Naive thymus-derived CD4-positive, alpha-beta T cell (primary cell): ENCODE results near the gene AIDA. TPM values are rescaled to one million over a fixed set of nuclear protein-coding genes. Genes with fewer than 3 reads are reported as not detected.
A peak's percentile ranks its signal among the peaks of the same experiment; 100 is the strongest.

Experiments
- ATAC-seq: fragments of 150-1000 bp; cut with Tn5 transposase; 2 replicates; pipeline ENCODE4 v1.10.0; 2021; ENCODE audit warnings: mild to moderate bottlenecking, moderate library complexity
- CTCF ChIA-PET: fragments of 350-600 bp; sonication (Branson Sonifier 250); formaldehyde crosslinking; loops from one replicate; lab custom pipeline; 2021; ENCODE audit warnings: antibody characterized with exemption; lab: Charles Lee
- POLR2A ChIA-PET: fragments of 350-600 bp; sonication (Branson Sonifier 250); formaldehyde crosslinking; loops from one replicate; lab custom pipeline; 2021; ENCODE audit warnings: antibody characterized with exemption, inconsistent platforms; lab: Charles Lee
- DNase-seq, 9 donors: peaks; one replicate each; pipeline versions ENCODE4 v3.0.0 to v3.0.0-alpha.2; 2020 to 2022; ENCODE audit warnings: mixed read lengths in 1 of 9
- H3K27ac ChIP-seq: one replicate; pipeline ENCODE4 v1.7.0; 2013; ENCODE audit warnings: mild to moderate bottlenecking, low read depth, low read length, moderate library complexity
- H3K27me3 ChIP-seq, 2 donors: one replicate each; pipeline ENCODE4 v1.7.0; 2013; ENCODE audit warnings: low read length in 2 of 2, mild to moderate bottlenecking in 2 of 2, moderate library complexity in 2 of 2; ENCODE audit not compliant: control insufficient read depth in 2 of 2, insufficient read depth in 2 of 2
- H3K36me3 ChIP-seq, 3 experiments: 1 replicate in 2 of 3; 2 replicates in 1 of 3; pipeline ENCODE4 v1.7.0; 2013; ENCODE audit warnings: low read length in 3 of 3, mild to moderate bottlenecking in 3 of 3, moderate library complexity in 1 of 3; ENCODE audit not compliant: insufficient read depth in 3 of 3, control insufficient read depth in 2 of 3
- H3K4me1 ChIP-seq, 2 donors: one replicate each; pipeline ENCODE4 v1.7.0; 2013; ENCODE audit warnings: low read length in 2 of 2, mild to moderate bottlenecking in 2 of 2, moderate library complexity in 1 of 2; ENCODE audit not compliant: control insufficient read depth in 2 of 2, insufficient read depth in 2 of 2
- H3K4me3 ChIP-seq: 2 replicates; pipeline ENCODE4 v1.7.0; 2013; ENCODE audit warnings: mild to moderate bottlenecking, low read length
- H3K9me3 ChIP-seq, 3 experiments: 1 replicate in 2 of 3; 2 replicates in 1 of 3; pipeline ENCODE4 v1.7.0; 2013; ENCODE audit warnings: low read length in 3 of 3; ENCODE audit not compliant: control insufficient read depth in 2 of 3
- H3K27ac Mint-ChIP-seq, 9 donors: one replicate each; pipeline ENCODE4 v1.8.0; 2020 to 2022; ENCODE audit warnings: mixed read lengths in 9 of 9, mild to moderate bottlenecking in 8 of 9, moderate library complexity in 5 of 9, inconsistent platforms in 2 of 9
- H3K27me3 Mint-ChIP-seq, 5 donors: one replicate each; pipeline ENCODE4 v1.8.0; 2021 to 2022; ENCODE audit warnings: mixed read lengths in 5 of 5, mild to moderate bottlenecking in 1 of 5
- H3K36me3 Mint-ChIP-seq, 5 donors: one replicate each; pipeline ENCODE4 v1.8.0; 2020 to 2022; ENCODE audit warnings: mixed read lengths in 5 of 5, mild to moderate bottlenecking in 3 of 5, inconsistent platforms in 1 of 5
- H3K4me1 Mint-ChIP-seq, 7 donors: one replicate each; pipeline ENCODE4 v1.8.0; 2020 to 2022; ENCODE audit warnings: mixed read lengths in 7 of 7, mild to moderate bottlenecking in 3 of 7, inconsistent platforms in 1 of 7
- H3K4me3 Mint-ChIP-seq, 10 donors: one replicate each; pipeline ENCODE4 v1.8.0; 2020 to 2022; ENCODE audit warnings: mild to moderate bottlenecking in 10 of 10, mixed read lengths in 10 of 10, moderate library complexity in 6 of 10, inconsistent platforms in 2 of 10
- H3K9me3 Mint-ChIP-seq, 11 donors: one replicate each; pipeline ENCODE4 v1.8.0; 2020 to 2022; ENCODE audit warnings: mixed read lengths in 11 of 11, mild to moderate bottlenecking in 4 of 11, inconsistent platforms in 1 of 11, moderate library complexity in 1 of 11
- intact Hi-C, 2 donors: fragments of 100-400 bp; cut with micrococcal nuclease; formaldehyde crosslinking; loops; one replicate each; pipeline ENCODE4 v1.15.1; 2023
- polyA plus RNA-seq, 2 donors: library from polyadenylated mRNA; unstranded; fragments of 300-500 nt; fragmentation: Illumina TruSeq; gene quantifications; one replicate each; pipeline ENCODE4 v1.2.3, GENCODE V29; 2021
- total RNA-seq, 6 experiments: library from RNA in 5 of 6; stranded (reverse) in 5 of 6; gene quantifications; 1 replicate in 5 of 6; 2 replicates in 1 of 6; pipeline ENCODE4 v1.2.3 and lab custom pipeline; 2021 to 2026

AIDA gene
- total and polyA plus RNA-seq, 7 experiments from 2014 or later: 22.2 to 63.3 (median 34.8) TPM

- ChIA-PET POLR2A (interaction anchor here (1.1 to 4.0 kb wide), 4 partner anchors 7 to 175 kb away, joined by 3 to 29 read pairs (median 11); partner anchors contain the start of genes AIDA, BROX and MIA3), CTCF (no interaction called here)
- Mint-ChIP-seq H3K27ac (peak overlapping the region in 3 of 9 donors; percentile 36 to 81 (median 50)), H3K4me3 (no peak overlapping the region), H3K9me3 (no peaks in the 10 kb centered on the region), H3K36me3 (peaks cover 10 to 28% (median 20%) of the 10 kb centered on the region in 5 donors), H3K4me1 (peaks cover 6 to 39% (median 29%) of the 10 kb centered on the region in 7 donors), H3K27me3 (no peaks in the 10 kb centered on the region)
- Histone ChIP-seq H3K9me3 (no peaks in the 10 kb centered on the region), H3K27me3 (no peaks in the 10 kb centered on the region), H3K4me1 (peaks cover 12% of the 10 kb centered on the region in 2 donors), H3K4me3 (no peak overlapping the region), H3K27ac (no peak overlapping the region), H3K36me3 (peaks cover 0 to 7% (median 0%) of the 10 kb centered on the region in 3 experiments)
- no peak for ATAC-seq
- intact Hi-C loops: loop anchor here in 1 of 2 donors (5.0 to 10.0 kb wide), 4 partner anchors 897 to 1351 kb away; partner anchors contain the start of genes DUSP10 and TP53BP2
- no peak for DNase-seq
These were observed 70.9 kb downstream of the AIDA start for GRCh38 chr1:222641269-222641948.

GRCh38 chr1:222634180-222635013 is 77.9 kb downstream of the AIDA start:
- Histone ChIP-seq H3K9me3 (no peaks in the 10 kb centered on the region), H3K36me3 (peaks cover 0 to 49% (median 11%) of the 10 kb centered on the region in 3 experiments), H3K27ac (no peak overlapping the region), H3K4me1 (no peaks in the 10 kb centered on the region), H3K4me3 (no peak overlapping the region), H3K27me3 (no peaks in the 10 kb centered on the region)
- H3K27me3 Mint-ChIP-seq: no peaks in the 10 kb centered on the region
- ChIA-PET POLR2A (interaction anchor here (0.7 to 2.0 kb wide), 8 partner anchors 9 to 214 kb away, joined by 3 to 16 read pairs (median 6); partner anchors contain the start of gene TAF1A), CTCF (interaction anchor here (0.7 to 3.9 kb wide), 18 partner anchors 9 to 697 kb away, joined by 3 to 28 read pairs (median 4); partner anchors contain the start of gene TAF1A)
- intact Hi-C loops: loop anchor here (1.0 to 5.0 kb wide), 11 partner anchors 9 to 1156 kb away; partner anchors contain the start of genes MIA3 (in 2 of the 2) and TAF1A (in 1 of the 2)
- peaks cover 14 to 45% (median 24%) of the 10 kb centered on the region in 5 donors for H3K36me3 Mint-ChIP-seq
- no peak overlapping the region for H3K4me3 Mint-ChIP-seq
- peak; percentile 96 for ATAC-seq
- DNase-seq: peak in 8 of 9 donors; percentile 43 to 83 (median 78)
- peaks cover 7 to 20% (median 11%) of the 10 kb centered on the region in 7 donors for H3K4me1 Mint-ChIP-seq
- no peaks in the 10 kb centered on the region for H3K9me3 Mint-ChIP-seq
- H3K27ac Mint-ChIP-seq: peak overlapping the region in 6 of 9 donors; percentile 11 to 82 (median 58)

- Mint-ChIP-seq H3K9me3 (no peaks in the 10 kb centered on the region), H3K36me3 (peaks cover 18 to 46% (median 25%) of the 10 kb centered on the region in 5 donors), H3K27me3 (no peaks in the 10 kb centered on the region), H3K4me1 (peaks cover 9 to 20% (median 12%) of the 10 kb centered on the region in 7 donors), H3K4me3 (no peak overlapping the region), H3K27ac (no peak overlapping the region)
- CTCF ChIA-PET: interaction anchor here (0.6 kb wide), 1 partner anchor 23 kb away, joined by 3 read pairs; no protein-coding TSS in a partner anchor
- intact Hi-C loops: loop anchor here (5.0 kb wide), 2 partner anchors 450 to 535 kb away; no protein-coding TSS in a partner anchor
- POLR2A ChIA-PET: interaction anchor here (1.5 kb wide), 1 partner anchor 12 kb away, joined by 3 read pairs; no protein-coding TSS in a partner anchor
- H3K4me3 ChIP-seq: no peak overlapping the region
- DNase-seq: no peak
- H3K9me3 ChIP-seq: no peaks in the 10 kb centered on the region
- no peak overlapping the region for H3K27ac ChIP-seq
- peaks cover under 1 to 66% (median 11%) of the 10 kb centered on the region in 3 experiments for H3K36me3 ChIP-seq
- H3K4me1 ChIP-seq: no peaks in the 10 kb centered on the region
- ATAC-seq: no peak
- no peaks in the 10 kb centered on the region for H3K27me3 ChIP-seq
These were observed 79.5 kb downstream of the AIDA start for GRCh38 chr1:222632749-222633148.

- CTCF ChIA-PET: no interaction called here
- Mint-ChIP-seq H3K36me3 (peaks cover 24 to 48% (median 29%) of the 10 kb centered on the region in 5 donors), H3K27ac (peak overlapping the region in 2 of 9 donors; percentile 15 to 57), H3K9me3 (no peaks in the 10 kb centered on the region), H3K4me1 (peaks cover 9 to 17% (median 13%) of the 10 kb centered on the region in 7 donors), H3K4me3 (no peak overlapping the region), H3K27me3 (no peaks in the 10 kb centered on the region)
- DNase-seq: no peak
- Histone ChIP-seq H3K4me3 (no peak overlapping the region), H3K4me1 (no peaks in the 10 kb centered on the region), H3K27ac (no peak overlapping the region), H3K27me3 (no peaks in the 10 kb centered on the region), H3K9me3 (no peaks in the 10 kb centered on the region), H3K36me3 (peaks cover 8 to 76% (median 11%) of the 10 kb centered on the region in 3 experiments)
- intact Hi-C loops: loop anchor here (5.0 kb wide), 2 partner anchors 451 to 534 kb away; no protein-coding TSS in a partner anchor
- POLR2A ChIA-PET: interaction anchor here (1.5 kb wide), 1 partner anchor 13 kb away, joined by 3 read pairs; no protein-coding TSS in a partner anchor
- ATAC-seq: no peak
These were observed 80.6 kb downstream of the AIDA start for GRCh38 chr1:222631611-222632208.

- DNase-seq: no peak
- Mint-ChIP-seq H3K36me3 (peaks cover 25 to 51% (median 31%) of the 10 kb centered on the region in 5 donors), H3K27me3 (no peaks in the 10 kb centered on the region), H3K4me3 (no peak overlapping the region), H3K27ac (peak overlapping the region in 2 of 9 donors; percentile 12 to 19), H3K9me3 (no peaks in the 10 kb centered on the region), H3K4me1 (peaks cover 7 to 17% (median 13%) of the 10 kb centered on the region in 7 donors)
- no peaks in the 10 kb centered on the region for H3K27me3 ChIP-seq
- ChIA-PET POLR2A (interaction anchor here (0.6 kb wide), 1 partner anchor 1748 kb away, joined by 3 read pairs; no protein-coding TSS in a partner anchor), CTCF (no interaction called here)
- H3K4me1 ChIP-seq: no peaks in the 10 kb centered on the region
- no peak overlapping the region for H3K27ac ChIP-seq
- H3K4me3 ChIP-seq: no peak overlapping the region
- no peak for ATAC-seq
- H3K36me3 ChIP-seq: peaks cover 4 to 80% (median 8%) of the 10 kb centered on the region in 3 experiments
- H3K9me3 ChIP-seq: no peaks in the 10 kb centered on the region
- intact Hi-C loops: loop anchor here (5.0 kb wide), 2 partner anchors 452 to 533 kb away; no protein-coding TSS in a partner anchor
These were observed 82.3 kb downstream of the AIDA start for GRCh38 chr1:222629921-222630535.
